Epithelial cell of prostate (primary cell): ENCODE measurements around the gene SFTA2.
A peak's percentile ranks its signal among the peaks of the same experiment; 100 is the strongest.

Experiments
- DNase-seq: peaks from one replicate; pipeline ENCODE4 v3.0.0-alpha.2; 2011; ENCODE audit warnings: low read depth, low spot score
- H3K27ac ChIP-seq: fragments of 450-650 bp; 2 replicates; pipeline ENCODE4 v1.5.1; 2017; ENCODE audit warnings: mild to moderate bottlenecking

SFTA2 gene

GRCh38 chr6:30893001-30893591 lies 38.9 kb downstream of the SFTA2 start:
- H3K27ac ChIP-seq = no peak overlapping the region
- DNase-seq = no peak

- no peak overlapping the region for H3K27ac ChIP-seq
- DNase-seq = no peak
Measured at GRCh38 chr6:30891816-30892538, 40.0 kb downstream of the SFTA2 start.

- no peak for DNase-seq
- no peak overlapping the region for H3K27ac ChIP-seq
Measured at GRCh38 chr6:30891450-30891723, 40.6 kb downstream of the SFTA2 start.

- DNase-seq = no peak
- peak overlapping the region; percentile 99 for H3K27ac ChIP-seq
Measured at GRCh38 chr6:30890646-30891449, 41.1 kb downstream of the SFTA2 start.

GRCh38 chr6:30889921-30890645 lies 41.9 kb downstream of the SFTA2 start:
- H3K27ac ChIP-seq = peak overlapping the region; percentile 99
- no peak for DNase-seq

GRCh38 chr6:30889496-30889885 lies 42.5 kb downstream of the SFTA2 start:
- DNase-seq = no peak
- H3K27ac ChIP-seq = peak overlapping the region; percentile 99

GRCh38 chr6:30888816-30889495 lies 43.0 kb downstream of the SFTA2 start:
- DNase-seq = no peak
- H3K27ac ChIP-seq = peak overlapping the region; percentile 99

- DNase-seq = no peak
- H3K27ac ChIP-seq = peak overlapping the region; percentile 99
Measured at GRCh38 chr6:30887901-30888815, 43.8 kb downstream of the SFTA2 start.

GRCh38 chr6:30886897-30887255 lies 45.1 kb downstream of the SFTA2 start:
- peak overlapping the region; percentile 99 for H3K27ac ChIP-seq
- DNase-seq = no peak

GRCh38 chr6:30885999-30886896 lies 45.7 kb downstream of the SFTA2 start:
- peak overlapping the region; percentile 99 for H3K27ac ChIP-seq
- DNase-seq = no peak

GRCh38 chr6:30885481-30885998 lies 46.4 kb downstream of the SFTA2 start:
- H3K27ac ChIP-seq = peak overlapping the region; percentile 99
- DNase-seq = no peak

- no peak for DNase-seq
Measured at GRCh38 chr6:30884521-30885480, 47.2 kb downstream of the SFTA2 start.

GRCh38 chr6:30883685-30884520 lies 48.1 kb downstream of the SFTA2 start, which contains the start of gene DDR1:
DDR1 (plus strand) TSS chr6:30884519; CDS start chr6:30888730, 4,211 bp downstream.
- peak within 1 kb of the TSS; percentile 99 for H3K27ac ChIP-seq
- no peak for DNase-seq

More at GRCh38 chr6:30884521-30885480, 47.2 kb downstream of the SFTA2 start:
- H3K27ac ChIP-seq = peak overlapping the region; percentile 99

- DNase-seq = no peak
- peak overlapping the region; percentile 99 for H3K27ac ChIP-seq
Measured at GRCh38 chr6:30882759-30883684, 48.9 kb downstream of the SFTA2 start.

- peak overlapping the region; percentile 99 for H3K27ac ChIP-seq
- no peak for DNase-seq
Measured at GRCh38 chr6:30882204-30882758, 49.7 kb downstream of the SFTA2 start.
